ENCODE results near the gene ATAD3A. TPM values are rescaled to one million over a fixed set of nuclear protein-coding genes. Genes with fewer than 3 reads are reported as not detected.
A peak's percentile ranks its signal among the peaks of the same experiment; 100 is the strongest.

ATAD3A gene
- polyA plus RNA-seq, 6 donors from 2014 or later: 2.1 to 13.0 (median 5.8) TPM

GRCh38 chr1:1541956-1542765, 30.2 kb downstream of the ATAD3A start:
- Mint-ChIP-seq H3K4me3 (peak overlapping the region in 5 of 8 donors; percentile 20 to 65 (median 57)), H3K27me3 (peaks cover 0 to 4% (median 0%) of the 10 kb centered on the region in 3 donors), H3K36me3 (no peaks in the 10 kb centered on the region), H3K4me1 (peaks cover under 1 to 6% (median 4%) of the 10 kb centered on the region in 3 donors), H3K9me3 (no peaks in the 10 kb centered on the region), H3K27ac (peak overlapping the region in 1 of 6 donors; percentile 80)
- no peak for DNase-seq
- no peak for ATAC-seq (ENCODE audit: low read depth in 2 of 2)

DNA sequence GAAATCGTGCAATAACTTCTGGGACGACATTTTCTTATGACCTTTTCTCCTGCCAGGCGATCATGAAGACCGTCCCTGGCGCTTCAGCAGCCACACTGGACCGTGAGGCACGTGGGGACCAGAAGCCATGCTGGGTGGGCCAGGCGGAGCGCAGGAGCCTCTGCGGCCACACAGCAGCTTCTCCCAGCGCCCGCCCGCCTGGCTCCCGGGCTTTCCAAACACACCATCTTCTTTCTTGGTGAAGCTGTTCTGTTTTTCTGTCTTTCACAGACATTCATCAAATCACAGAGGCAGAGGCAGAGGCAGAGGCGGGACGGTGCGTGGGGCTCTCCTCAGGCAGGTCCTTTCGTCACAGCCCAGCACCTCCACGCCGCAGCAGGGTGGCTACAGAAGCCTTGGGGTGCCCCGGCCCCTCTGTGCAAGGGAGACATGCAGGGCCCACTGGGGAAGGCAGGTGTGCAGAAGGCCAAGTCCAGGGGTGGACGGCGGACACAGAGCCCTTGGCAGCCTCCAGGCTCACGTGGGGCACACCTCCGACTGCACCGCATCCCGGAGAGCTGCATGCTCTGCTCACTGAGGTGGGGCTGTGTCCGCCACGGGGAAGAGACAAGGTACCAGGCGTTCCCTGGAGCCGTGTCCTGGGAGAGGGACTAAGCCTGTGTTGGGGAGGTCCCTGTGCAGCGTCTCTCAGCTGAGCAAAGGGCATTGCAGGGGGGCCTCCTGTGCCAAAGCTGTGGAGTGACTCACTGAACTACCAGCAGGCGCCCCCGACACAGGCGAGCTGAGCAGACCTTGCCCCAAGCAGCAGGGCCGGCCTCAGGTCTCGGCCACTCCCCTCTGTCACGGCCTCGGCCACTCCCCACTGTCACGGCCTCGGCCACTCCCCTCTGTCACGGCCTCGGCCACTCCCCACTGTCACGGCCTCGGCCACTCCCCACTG, 31.1 kb downstream of the ATAD3A start:
- no peak overlapping the region for H3K27ac Mint-ChIP-seq
- H3K9me3 Mint-ChIP-seq: no peaks in the 10 kb centered on the region
- no peaks in the 10 kb centered on the region for H3K36me3 Mint-ChIP-seq
- H3K27me3 Mint-ChIP-seq: peaks cover 0 to 4% (median 0%) of the 10 kb centered on the region in 3 donors
- H3K4me3 Mint-ChIP-seq: peak overlapping the region in 4 of 8 donors; percentile 9 to 41 (median 15)
- ATAC-seq (ENCODE audit: low read depth in 2 of 2) (no peak), DNase-seq (no peak)
- peaks cover 6 to 9% (median 8%) of the 10 kb centered on the region in 3 donors for H3K4me1 Mint-ChIP-seq

DNA sequence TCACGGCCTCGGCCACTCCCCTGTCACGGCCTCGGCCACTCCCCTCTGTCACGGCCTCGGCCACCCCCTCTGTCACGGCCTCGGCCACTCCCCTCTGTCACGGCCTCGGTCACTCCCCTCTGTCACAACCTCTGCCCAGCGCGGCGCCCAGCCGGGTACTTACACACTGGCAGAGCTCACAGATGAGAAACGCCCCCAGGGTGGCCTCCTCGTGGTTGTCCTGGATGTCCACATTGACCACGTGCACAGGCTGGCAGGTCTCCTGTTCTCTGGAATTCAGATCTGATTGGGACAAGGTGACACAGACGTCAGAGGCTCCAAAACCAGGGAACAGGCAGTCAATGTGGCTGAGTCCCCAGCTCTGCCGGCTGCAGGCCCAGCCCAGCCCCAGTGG, 31.7 kb downstream of the ATAD3A start:
- Mint-ChIP-seq H3K27me3 (peaks cover 0 to 1% (median 0%) of the 10 kb centered on the region in 3 donors), H3K4me3 (no peak overlapping the region), H3K4me1 (peaks cover 5 to 10% (median 8%) of the 10 kb centered on the region in 3 donors), H3K27ac (peak overlapping the region in 1 of 6 donors; percentile 56), H3K36me3 (no peaks in the 10 kb centered on the region), H3K9me3 (no peaks in the 10 kb centered on the region)
- ATAC-seq (ENCODE audit: low read depth in 2 of 2) (no peak), DNase-seq (no peak)

DNA sequence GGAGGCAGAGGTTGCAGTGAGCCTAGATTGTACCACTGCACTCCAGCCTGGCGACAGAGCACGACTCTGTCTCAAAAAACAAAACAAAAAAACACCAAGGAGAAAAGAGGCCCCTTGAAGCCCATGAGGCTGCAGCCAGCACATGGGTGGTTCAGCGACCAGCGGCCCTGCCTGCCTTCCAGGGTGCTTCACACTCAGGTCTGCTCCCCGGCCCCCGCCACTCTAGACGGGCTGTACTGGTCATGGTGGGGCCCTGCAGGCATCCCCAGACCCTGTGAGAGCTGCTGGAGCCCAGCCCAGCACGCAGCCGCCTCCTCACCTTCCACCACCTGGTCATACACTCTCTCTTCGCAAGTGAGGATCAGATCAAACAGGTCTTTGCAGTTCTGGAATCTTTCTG, 32.6 kb downstream of the ATAD3A start:
- no peak overlapping the region for H3K4me3 Mint-ChIP-seq
- no peak for ATAC-seq (ENCODE audit: low read depth in 2 of 2)
- H3K27me3 Mint-ChIP-seq: no peaks in the 10 kb centered on the region
- no peaks in the 10 kb centered on the region for H3K9me3 Mint-ChIP-seq
- H3K36me3 Mint-ChIP-seq: no peaks in the 10 kb centered on the region
- peaks cover 1 to 10% (median 6%) of the 10 kb centered on the region in 3 donors for H3K4me1 Mint-ChIP-seq
- no peak for DNase-seq
- H3K27ac Mint-ChIP-seq: peak overlapping the region in 2 of 6 donors; percentile 28 to 38

DNA sequence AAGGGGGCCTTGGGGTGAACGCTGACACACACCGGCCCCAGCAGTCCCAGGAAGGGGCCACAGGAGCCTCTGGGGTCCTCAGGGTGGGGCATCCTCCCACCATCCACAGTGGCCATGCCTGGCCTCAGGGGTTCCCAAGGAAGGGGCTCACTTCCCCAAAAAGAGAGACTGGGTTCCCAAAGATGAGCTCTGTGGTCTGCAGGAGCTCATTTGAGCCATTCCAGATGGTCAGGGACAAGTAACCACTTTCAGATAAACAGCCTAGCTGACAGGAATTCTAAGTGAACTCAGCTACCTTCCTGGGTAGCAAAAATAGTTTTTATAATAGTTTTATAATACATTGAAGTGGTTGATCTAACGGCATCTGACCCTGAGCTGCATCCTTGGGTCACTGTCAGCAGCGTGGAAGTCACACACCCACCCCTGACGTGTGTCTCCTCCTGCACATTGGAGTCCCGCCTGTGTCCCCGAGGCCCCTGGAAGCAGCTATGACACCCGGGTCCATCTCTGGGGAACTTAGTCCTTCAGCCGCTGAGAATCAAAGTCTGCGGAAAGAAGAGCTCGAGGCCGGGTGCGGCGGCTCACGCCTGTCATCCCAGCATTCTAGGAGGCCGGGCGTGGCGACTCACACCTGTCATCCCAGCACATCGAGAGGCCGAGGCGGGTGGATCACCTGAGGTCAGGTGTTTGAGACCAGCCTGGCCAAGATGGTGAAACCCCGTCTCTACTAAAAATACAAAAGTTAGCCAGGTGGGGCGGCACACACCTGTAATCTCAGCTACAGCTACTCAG, 34.2 kb downstream of the ATAD3A start:
- H3K4me1 Mint-ChIP-seq: peaks cover 0 to 15% (median 6%) of the 10 kb centered on the region in 3 donors
- no peaks in the 10 kb centered on the region for H3K9me3 Mint-ChIP-seq
- no peaks in the 10 kb centered on the region for H3K27me3 Mint-ChIP-seq
- no peaks in the 10 kb centered on the region for H3K36me3 Mint-ChIP-seq
- DNase-seq (no peak), ATAC-seq (ENCODE audit: low read depth in 2 of 2) (no peak)
- no peak overlapping the region for H3K4me3 Mint-ChIP-seq
- H3K27ac Mint-ChIP-seq: no peak overlapping the region

DNA sequence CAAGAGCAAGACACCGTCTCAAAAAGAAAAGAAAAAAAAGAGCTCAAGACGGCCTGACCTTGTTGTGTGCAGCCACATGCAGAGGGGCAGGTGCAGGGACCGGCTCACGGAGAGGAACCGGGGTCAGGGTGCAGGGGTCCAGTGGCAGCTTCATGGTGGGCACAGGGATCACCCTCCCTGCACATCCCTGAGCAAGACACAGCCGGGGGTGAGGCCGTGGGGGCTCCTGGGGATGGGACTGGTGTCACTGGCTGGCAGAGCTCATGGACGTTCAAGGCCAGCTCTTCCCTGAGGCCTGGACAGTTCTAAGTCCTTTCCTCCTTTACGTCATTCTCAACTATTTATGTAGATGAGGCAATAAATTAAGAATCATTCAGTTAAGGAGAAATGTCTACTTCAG, 35.0 kb downstream of the ATAD3A start:
- H3K4me1 Mint-ChIP-seq: peaks cover 0 to 19% (median 6%) of the 10 kb centered on the region in 3 donors
- no peak for DNase-seq

DNA sequence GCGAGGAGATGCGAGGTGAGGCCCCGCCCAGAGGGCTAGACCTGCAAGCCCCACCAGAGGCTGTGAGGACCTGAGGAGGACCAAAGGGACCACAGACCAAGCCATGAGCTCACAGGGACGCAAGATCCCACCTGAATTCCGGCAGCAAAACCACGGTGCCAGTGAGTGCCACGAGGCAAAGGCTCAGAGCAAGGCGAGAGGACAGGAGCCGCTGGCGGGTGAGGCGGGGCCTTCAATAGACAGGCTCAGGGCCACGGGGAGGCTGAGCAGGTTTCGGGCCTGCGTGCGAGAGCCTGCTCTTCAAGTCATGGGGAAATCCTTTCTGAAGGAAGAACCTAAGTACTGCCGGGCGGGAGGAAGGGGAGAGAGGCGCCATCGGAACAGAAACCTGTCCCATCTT, 35.5 kb downstream of the ATAD3A start:
- Mint-ChIP-seq H3K27me3 (no peaks in the 10 kb centered on the region), H3K9me3 (no peaks in the 10 kb centered on the region), H3K4me3 (no peak overlapping the region), H3K27ac (peak overlapping the region in 3 of 6 donors; percentile 6 to 80 (median 34)), H3K36me3 (no peaks in the 10 kb centered on the region), H3K4me1 (peaks cover 0 to 24% (median 6%) of the 10 kb centered on the region in 3 donors)
- DNase-seq: no peak
- no peak for ATAC-seq (ENCODE audit: low read depth in 2 of 2)

More for the DNA sequence above, 35.0 kb downstream of the ATAD3A start:
- H3K27ac Mint-ChIP-seq: peak overlapping the region in 2 of 6 donors; percentile 6 to 80
- no peaks in the 10 kb centered on the region for H3K9me3 Mint-ChIP-seq
- no peak overlapping the region for H3K4me3 Mint-ChIP-seq
- no peaks in the 10 kb centered on the region for H3K36me3 Mint-ChIP-seq
- H3K27me3 Mint-ChIP-seq: no peaks in the 10 kb centered on the region
- no peak for ATAC-seq (ENCODE audit: low read depth in 2 of 2)

DNA sequence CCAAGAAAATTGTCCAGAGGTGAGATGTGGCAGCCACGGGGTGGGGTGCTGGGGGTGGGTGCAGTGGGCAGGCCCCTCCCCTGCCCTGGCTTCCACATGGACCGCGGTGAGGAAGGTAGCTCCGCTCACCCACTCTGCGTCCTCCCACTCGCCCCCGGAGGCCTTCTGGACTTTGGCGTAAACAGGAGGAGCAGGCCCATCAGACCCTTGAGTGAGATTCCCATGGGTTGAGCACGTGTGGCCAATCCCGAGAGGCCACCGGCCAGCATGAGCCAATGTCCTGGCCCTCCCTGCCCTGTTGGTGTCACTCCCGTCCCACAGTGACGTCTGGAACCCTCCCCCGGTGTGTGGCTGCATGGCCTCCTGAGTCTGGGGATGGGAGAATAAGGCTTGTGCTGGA, 36.6 kb downstream of the ATAD3A start:
- no peaks in the 10 kb centered on the region for H3K27me3 Mint-ChIP-seq
- no peak for DNase-seq
- ATAC-seq (ENCODE audit: low read depth in 2 of 2): no peak
- H3K9me3 Mint-ChIP-seq: no peaks in the 10 kb centered on the region
- H3K27ac Mint-ChIP-seq: no peak overlapping the region
- no peak overlapping the region for H3K4me3 Mint-ChIP-seq
- H3K36me3 Mint-ChIP-seq: no peaks in the 10 kb centered on the region
- H3K4me1 Mint-ChIP-seq: peaks cover 0 to 24% (median 6%) of the 10 kb centered on the region in 3 donors

DNA sequence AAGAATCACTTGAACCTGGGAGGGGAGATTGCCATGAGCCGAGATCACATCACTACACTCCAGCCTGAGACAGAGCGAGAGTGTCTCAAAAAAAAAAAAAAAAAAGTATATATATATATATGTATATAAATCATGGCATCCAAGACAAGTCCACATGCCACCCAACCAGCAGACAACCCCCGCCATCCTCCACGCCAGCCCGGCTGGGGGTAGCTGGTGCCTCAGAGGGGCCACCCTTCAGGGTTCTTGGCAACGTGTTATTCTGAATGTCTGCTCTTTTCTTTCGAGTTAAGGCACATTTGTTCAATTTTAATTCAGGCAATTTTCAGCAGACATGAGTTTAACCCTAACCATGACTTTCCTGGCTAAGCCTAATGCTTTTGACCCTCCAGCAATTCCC, 38.1 kb downstream of the ATAD3A start:
- ATAC-seq (ENCODE audit: low read depth in 2 of 2) (no peak), DNase-seq (no peak)
- H3K27me3 Mint-ChIP-seq: no peaks in the 10 kb centered on the region
- H3K4me1 Mint-ChIP-seq: peaks cover 0 to 24% (median 6%) of the 10 kb centered on the region in 3 donors
- no peaks in the 10 kb centered on the region for H3K36me3 Mint-ChIP-seq
- no peaks in the 10 kb centered on the region for H3K9me3 Mint-ChIP-seq
- peak overlapping the region in 1 of 6 donors; percentile 46 for H3K27ac Mint-ChIP-seq
- no peak overlapping the region for H3K4me3 Mint-ChIP-seq

DNA sequence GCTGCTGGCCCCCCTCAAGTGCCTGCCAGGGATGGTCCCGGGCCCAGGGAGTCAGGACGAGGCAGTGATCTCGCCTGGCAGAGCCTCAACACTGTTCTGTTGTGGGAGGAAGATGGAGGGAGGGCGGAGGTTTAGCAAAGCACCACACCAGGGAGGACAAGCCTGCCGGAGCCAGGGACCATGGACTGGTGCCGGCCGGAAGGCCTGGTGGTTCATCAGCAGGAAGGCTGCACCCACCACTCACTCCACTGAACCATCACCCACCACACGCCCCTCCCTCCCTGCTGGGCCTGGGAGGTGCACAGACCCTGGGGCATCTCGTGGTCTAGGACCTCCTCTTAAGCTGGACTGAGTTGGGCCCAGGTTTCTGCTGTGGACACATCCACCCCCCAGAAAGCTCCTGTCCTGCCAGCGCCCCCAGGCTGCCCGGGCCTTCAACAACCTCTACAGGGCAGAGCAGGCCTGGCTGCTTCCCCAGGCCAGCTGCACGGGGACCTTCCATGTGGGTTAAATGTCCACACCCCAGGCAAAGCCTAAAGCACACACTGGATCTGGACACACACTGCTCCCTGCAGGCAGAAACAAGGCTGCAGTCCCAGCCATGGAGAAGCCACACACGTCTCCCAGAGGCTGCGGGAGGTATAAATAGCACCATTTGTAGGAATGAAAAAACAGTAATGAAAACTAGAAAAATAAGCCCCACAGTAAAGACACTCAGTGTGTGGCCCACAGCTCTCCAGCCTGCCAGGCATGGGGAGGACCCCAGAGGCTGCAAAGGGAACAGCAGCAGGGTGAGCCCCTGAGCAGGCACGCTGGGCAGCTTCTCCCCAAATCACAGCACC, 38.9 kb downstream of the ATAD3A start:
- DNase-seq: no peak
- Mint-ChIP-seq H3K9me3 (no peaks in the 10 kb centered on the region), H3K27me3 (no peaks in the 10 kb centered on the region), H3K36me3 (no peaks in the 10 kb centered on the region), H3K4me3 (no peak overlapping the region), H3K27ac (peak overlapping the region in 2 of 6 donors; percentile 46 to 75), H3K4me1 (peaks cover 0 to 24% (median 6%) of the 10 kb centered on the region in 3 donors)
- no peak for ATAC-seq (ENCODE audit: low read depth in 2 of 2)

GRCh38 chr1:1551524-1552262, 39.7 kb downstream of the ATAD3A start:
- ATAC-seq (ENCODE audit: low read depth in 2 of 2) (no peak), DNase-seq (no peak)
- Mint-ChIP-seq H3K36me3 (no peaks in the 10 kb centered on the region), H3K4me1 (peaks cover 0 to 24% (median 9%) of the 10 kb centered on the region in 3 donors), H3K27ac (peak overlapping the region in 3 of 6 donors; percentile 16 to 92 (median 56)), H3K9me3 (no peaks in the 10 kb centered on the region), H3K4me3 (peak overlapping the region in 1 of 8 donors; percentile 22), H3K27me3 (no peaks in the 10 kb centered on the region)

GRCh38 chr1:1552263-1552639, 40.3 kb downstream of the ATAD3A start:
- H3K27ac Mint-ChIP-seq: peak overlapping the region in 2 of 6 donors; percentile 20 to 66
- H3K4me3 Mint-ChIP-seq: no peak overlapping the region
- H3K9me3 Mint-ChIP-seq: no peaks in the 10 kb centered on the region

More at GRCh38 chr1:1552263-1552639, 40.3 kb downstream of the ATAD3A start:
- ATAC-seq (ENCODE audit: low read depth in 2 of 2) (no peak), DNase-seq (no peak)
- Mint-ChIP-seq H3K4me1 (peaks cover 0 to 22% (median 7%) of the 10 kb centered on the region in 3 donors), H3K27me3 (no peaks in the 10 kb centered on the region), H3K36me3 (no peaks in the 10 kb centered on the region)

Data from naive B cell (primary cell).